ENCODE data around the gene RGS13.
"Not testable (repeated sequence)": the region's sequence is repeated elsewhere in the genome, so short reads cannot be mapped to it uniquely, and the experiment has no call there.

GRCh38 chr1:192683081-192683480 lies 47.1 kb downstream of the RGS13 start:
- TF ChIP-seq POLR2A (IDR thresholded peaks at IDR 0.05; ENCODE audit: low read depth, low read length); POLR2AphosphoS5 (IDR thresholded peaks at IDR 0.05; ENCODE audit: low read depth, low read length); TAF1 (IDR thresholded peaks at IDR 0.05; ENCODE audit: low read depth, low read length); POU2F2 (IDR thresholded peaks at IDR 0.05; ENCODE audit: low read depth, low read length); SPI1 (IDR thresholded peaks at IDR 0.05; ENCODE audit: low read depth, low read length); PAX5 (IDR thresholded peaks at IDR 0.05; ENCODE audit: insufficient read depth, low read length, severe bottlenecking): not testable (repeated sequence)
